PFSK-1 (cell line): ENCODE results near the gene CLDN8.

Experiments used
- FOXP2 ChIP-seq: optimal IDR thresholded peaks from 2 replicates; pipeline ENCODE3; 2011; ENCODE audit warnings: borderline replicate concordance, control low read depth, inconsistent platforms; ENCODE audit not compliant: insufficient read depth; ENCODE audit errors: extremely low read length, extremely low read depth
- POLR2AphosphoS5 ChIP-seq: IDR thresholded peaks from 2 replicates; pipeline ENCODE4 v1.6.1; 2012; ENCODE audit warnings: low read depth, mild to moderate bottlenecking, control low read depth, low read length, moderate library complexity
- SIN3A ChIP-seq: IDR thresholded peaks from 2 replicates; pipeline ENCODE4 v1.6.1; 2012; ENCODE audit warnings: mild to moderate bottlenecking, low read length, moderate library complexity, borderline replicate concordance; ENCODE audit not compliant: insufficient read depth
- TAF1 ChIP-seq: IDR thresholded peaks from 2 replicates; pipeline ENCODE4 v1.6.1; 2012; ENCODE audit warnings: low read length, control low read depth, borderline replicate concordance; ENCODE audit not compliant: insufficient read depth
- TF ChIP-seq, protein P1 (sequence below), 2 experiments: IDR thresholded peaks; 2 replicates each; pipeline versions ENCODE4 v1.6.1 to v1.8.0; 2011 to 2012; ENCODE audit warnings: low read depth in 2 of 2, low read length in 2 of 2, control low read depth in 1 of 2, inconsistent platforms in 1 of 2, mild to moderate bottlenecking in 1 of 2, moderate library complexity in 1 of 2; ENCODE audit not compliant: insufficient read depth in 1 of 2

DNA sequence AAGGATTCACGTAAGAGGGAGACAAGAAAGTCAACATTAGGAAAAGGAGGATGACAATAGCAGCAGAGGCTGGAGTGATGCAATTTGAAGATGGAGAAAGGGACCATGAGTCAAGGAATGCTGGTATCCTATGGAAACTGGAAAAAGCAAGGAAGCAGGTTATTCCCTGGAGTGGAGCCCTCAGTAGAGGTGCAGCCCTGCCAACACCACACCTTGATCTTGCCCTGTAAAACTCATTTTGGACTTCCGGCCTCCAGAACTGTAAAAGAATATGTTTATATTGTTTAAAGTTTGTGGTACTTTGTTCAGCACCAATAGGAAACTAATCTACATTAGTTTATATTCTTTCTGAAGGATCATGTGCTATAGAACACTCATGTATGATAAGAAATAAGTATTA is 29.7 kb downstream of the CLDN8 start:
- no peak for TF ChIP-seq POLR2AphosphoS5
- TF ChIP-seq TAF1 = no peak
- TF ChIP-seq, protein P1, sequence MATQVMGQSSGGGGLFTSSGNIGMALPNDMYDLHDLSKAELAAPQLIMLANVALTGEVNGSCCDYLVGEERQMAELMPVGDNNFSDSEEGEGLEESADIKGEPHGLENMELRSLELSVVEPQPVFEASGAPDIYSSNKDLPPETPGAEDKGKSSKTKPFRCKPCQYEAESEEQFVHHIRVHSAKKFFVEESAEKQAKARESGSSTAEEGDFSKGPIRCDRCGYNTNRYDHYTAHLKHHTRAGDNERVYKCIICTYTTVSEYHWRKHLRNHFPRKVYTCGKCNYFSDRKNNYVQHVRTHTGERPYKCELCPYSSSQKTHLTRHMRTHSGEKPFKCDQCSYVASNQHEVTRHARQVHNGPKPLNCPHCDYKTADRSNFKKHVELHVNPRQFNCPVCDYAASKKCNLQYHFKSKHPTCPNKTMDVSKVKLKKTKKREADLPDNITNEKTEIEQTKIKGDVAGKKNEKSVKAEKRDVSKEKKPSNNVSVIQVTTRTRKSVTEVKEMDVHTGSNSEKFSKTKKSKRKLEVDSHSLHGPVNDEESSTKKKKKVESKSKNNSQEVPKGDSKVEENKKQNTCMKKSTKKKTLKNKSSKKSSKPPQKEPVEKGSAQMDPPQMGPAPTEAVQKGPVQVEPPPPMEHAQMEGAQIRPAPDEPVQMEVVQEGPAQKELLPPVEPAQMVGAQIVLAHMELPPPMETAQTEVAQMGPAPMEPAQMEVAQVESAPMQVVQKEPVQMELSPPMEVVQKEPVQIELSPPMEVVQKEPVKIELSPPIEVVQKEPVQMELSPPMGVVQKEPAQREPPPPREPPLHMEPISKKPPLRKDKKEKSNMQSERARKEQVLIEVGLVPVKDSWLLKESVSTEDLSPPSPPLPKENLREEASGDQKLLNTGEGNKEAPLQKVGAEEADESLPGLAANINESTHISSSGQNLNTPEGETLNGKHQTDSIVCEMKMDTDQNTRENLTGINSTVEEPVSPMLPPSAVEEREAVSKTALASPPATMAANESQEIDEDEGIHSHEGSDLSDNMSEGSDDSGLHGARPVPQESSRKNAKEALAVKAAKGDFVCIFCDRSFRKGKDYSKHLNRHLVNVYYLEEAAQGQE (IDR thresholded peaks at IDR 0.05; ENCODE audit: insufficient read depth in 1 of 2, low read depth in 2 of 2, low read length in 2 of 2) = no peak
- TF ChIP-seq SIN3A = no peak
- TF ChIP-seq FOXP2 = no peak
